Rectal smooth muscle tissue (tissue), 1 donor: Measurements from ENCODE around the gene VDAC1.

ENCODE experiments used
- H3K27ac ChIP-seq: one replicate; pipeline ENCODE4 v1.7.0; 2013; ENCODE audit warnings: low read depth, low read length, inconsistent platforms
- H3K27me3 ChIP-seq: one replicate; pipeline ENCODE4 v1.7.0; 2013; ENCODE audit warnings: low read length; ENCODE audit not compliant: control insufficient read depth, insufficient read depth
- H3K36me3 ChIP-seq: one replicate; pipeline ENCODE4 v1.7.0; 2013; ENCODE audit warnings: low read length; ENCODE audit not compliant: control insufficient read depth, insufficient read depth
- H3K4me1 ChIP-seq: one replicate; pipeline ENCODE4 v1.7.0; 2013; ENCODE audit warnings: low read length; ENCODE audit not compliant: control insufficient read depth, insufficient read depth
- H3K4me3 ChIP-seq: one replicate; pipeline ENCODE4 v1.7.0; 2013; ENCODE audit warnings: low read length
- H3K9ac ChIP-seq: one replicate; pipeline ENCODE4 v1.7.0; 2013; ENCODE audit warnings: low read length

VDAC1 gene

DNA sequence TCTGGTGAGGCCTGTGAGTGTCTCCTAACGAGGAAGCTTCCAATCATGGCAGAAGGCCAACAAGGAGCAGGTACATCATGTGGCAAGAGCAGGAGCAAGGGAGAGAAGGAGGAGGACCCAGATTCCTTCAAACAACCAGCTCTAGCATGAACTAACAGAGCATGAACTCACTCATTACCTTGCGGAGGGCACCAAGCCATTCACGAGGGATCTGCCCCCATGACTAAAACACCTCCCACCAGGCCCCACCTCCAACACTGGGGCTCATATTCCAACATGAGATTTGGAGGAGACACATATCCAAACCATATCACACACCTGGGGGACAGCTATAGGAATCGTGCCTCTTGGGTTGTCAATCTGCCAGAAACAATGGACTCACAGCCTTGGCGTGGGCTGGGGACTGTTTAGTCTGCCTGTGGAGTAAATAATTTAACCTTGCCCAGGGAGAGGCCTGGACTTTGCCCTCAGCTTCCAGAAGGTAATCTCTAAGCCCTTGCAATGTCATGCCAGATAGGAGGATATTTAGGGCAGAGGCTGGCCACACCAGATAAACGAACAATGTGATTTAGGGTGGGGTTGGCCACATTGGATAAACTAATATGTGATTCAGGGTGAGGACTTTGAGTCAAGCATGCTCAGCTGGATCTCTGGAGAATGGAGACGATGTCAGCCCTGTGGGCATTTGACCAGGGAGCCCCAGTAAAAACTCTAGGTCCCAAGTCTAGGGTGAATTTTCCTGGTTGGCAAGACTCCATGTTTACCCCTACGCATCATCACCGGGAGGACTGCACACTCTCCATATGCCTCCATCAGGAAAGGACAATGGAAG is 13.6 kb upstream of the VDAC1 start:
- Histone ChIP-seq H3K4me1 (no peaks in the 10 kb centered on the region), H3K9ac (no peak overlapping the region), H3K27me3 (no peaks in the 10 kb centered on the region), H3K4me3 (no peak overlapping the region), H3K27ac (no peak overlapping the region), H3K36me3 (no peaks in the 10 kb centered on the region)

DNA sequence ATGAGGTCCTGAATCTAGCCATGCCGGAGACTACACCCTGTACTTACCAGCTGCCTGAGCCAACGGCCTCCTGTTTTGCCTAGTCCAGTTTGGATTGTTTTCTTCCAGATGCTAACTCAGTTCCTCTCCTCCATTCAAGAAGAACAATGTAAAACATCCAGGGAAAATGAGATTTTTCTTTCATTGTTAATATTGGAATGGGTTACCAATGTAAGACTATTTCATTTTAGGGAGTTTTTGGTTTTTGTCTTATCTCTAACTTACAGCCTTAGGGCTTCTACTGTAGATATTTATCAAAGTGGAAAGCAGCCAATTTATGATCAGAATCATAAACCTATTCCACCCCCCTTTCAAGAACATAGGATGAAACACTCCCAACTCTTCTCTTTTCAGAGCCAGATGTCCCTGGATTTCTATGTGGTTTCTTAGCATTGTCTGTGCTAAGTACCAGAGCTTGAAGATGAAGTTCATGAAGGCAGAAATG is 3.5 kb upstream of the VDAC1 start:
- Histone ChIP-seq H3K4me3 (no peak overlapping the region), H3K36me3 (no peaks in the 10 kb centered on the region), H3K27ac (no peak overlapping the region), H3K4me1 (peaks cover 12% of the 10 kb centered on the region), H3K9ac (no peak overlapping the region), H3K27me3 (no peaks in the 10 kb centered on the region)

DNA sequence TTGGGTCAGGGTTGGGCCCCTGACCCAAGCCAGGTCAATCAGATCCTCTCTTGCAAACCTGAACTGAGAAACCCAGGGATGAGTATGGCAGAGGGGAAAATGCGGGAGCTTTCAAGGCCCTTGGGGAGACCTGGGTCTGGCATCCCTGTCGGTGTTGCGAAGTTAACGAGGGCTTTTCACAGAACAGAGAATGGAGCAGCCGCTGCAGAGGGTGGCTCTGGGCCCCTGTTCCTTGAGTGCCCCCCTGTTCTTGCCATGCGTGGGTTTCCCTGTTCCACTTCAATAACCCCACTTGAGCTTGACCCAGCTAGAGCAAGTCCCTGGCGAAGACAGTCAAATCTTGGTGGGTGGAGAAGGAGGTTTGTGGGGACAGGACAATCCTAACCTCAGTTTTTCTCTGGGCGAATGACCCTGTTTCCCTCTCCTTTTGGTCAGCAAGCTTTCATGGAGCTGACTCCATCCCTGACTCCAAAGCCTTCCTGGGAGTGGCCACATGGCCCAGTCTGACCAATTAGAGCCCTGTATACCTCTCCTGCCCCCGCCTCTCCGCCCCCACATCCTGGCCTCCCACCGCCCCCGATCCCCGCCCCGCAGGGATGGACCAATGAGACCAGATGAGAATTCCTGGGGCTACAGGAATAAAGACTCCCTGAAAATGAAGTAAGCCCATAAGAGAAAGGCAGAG is 2.9 kb upstream of the VDAC1 start:
- Histone ChIP-seq H3K9ac (no peak overlapping the region), H3K4me3 (no peak overlapping the region), H3K4me1 (peaks cover 17% of the 10 kb centered on the region), H3K27me3 (no peaks in the 10 kb centered on the region), H3K36me3 (no peaks in the 10 kb centered on the region), H3K27ac (no peak overlapping the region)

DNA sequence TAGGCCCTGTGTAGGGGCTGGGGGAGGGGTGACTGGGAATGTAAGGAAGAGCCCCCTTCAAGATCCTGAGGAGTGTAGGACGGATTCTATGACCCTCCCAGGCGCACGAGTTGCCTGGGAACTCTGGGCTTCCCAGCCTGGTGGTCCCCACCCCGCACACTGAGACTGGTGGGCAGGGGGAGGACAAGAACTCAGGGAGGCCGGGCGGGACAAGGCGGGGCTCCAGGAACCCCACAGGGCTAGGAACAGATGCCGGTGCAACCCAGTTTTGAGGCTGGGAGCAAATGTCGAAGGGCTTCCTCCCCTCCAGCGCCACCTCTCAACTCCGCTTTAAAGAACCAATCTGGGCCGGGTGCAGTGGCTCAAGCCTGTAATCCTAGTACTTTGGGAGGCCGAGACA is 1.3 kb upstream of the VDAC1 start:
- H3K4me1 ChIP-seq = peaks cover 28% of the 10 kb centered on the region
- H3K36me3 ChIP-seq = no peaks in the 10 kb centered on the region
- peak overlapping the region; percentile 83 for H3K9ac ChIP-seq
- H3K27ac ChIP-seq = peak overlapping the region; percentile 97
- no peaks in the 10 kb centered on the region for H3K27me3 ChIP-seq
- peak overlapping the region; percentile 81 for H3K4me3 ChIP-seq

DNA sequence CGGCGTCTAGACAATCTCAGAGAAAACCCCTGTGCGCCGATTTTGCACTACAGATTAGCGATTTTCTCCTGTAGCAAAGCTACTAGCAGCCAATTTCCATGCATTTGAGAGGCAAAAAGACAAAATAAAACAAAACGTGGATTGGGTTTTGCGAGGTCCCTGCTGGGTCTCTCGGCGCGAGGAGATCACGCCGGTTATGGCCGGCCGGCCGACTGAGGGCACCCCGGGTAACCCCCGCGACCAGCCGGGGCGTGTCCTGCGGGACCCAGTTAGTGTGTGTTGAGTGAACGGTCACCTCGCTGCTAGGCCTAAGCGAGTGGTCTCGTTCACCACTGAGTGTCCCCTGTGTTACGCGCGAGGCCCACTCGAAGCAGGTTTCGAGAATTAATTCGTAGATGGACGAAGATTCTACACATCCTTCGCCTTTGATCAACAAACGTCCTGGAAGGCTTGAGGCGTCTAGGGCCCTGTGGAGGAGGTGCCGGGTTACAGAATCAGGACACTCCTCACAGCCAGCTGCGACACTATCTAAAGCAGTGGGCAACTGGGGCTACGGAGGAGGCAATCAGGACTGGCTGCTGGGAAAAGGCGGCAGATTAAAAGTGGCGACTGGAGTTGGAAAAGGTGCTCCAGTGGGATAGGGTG is 764 bp upstream of the VDAC1 start:
- H3K36me3 ChIP-seq = no peaks in the 10 kb centered on the region
- peaks cover 28% of the 10 kb centered on the region for H3K4me1 ChIP-seq
- H3K4me3 ChIP-seq = peak overlapping the region; percentile 81
- H3K27ac ChIP-seq = peak overlapping the region; percentile 97
- H3K27me3 ChIP-seq = no peaks in the 10 kb centered on the region
- H3K9ac ChIP-seq = peak overlapping the region; percentile 83

DNA sequence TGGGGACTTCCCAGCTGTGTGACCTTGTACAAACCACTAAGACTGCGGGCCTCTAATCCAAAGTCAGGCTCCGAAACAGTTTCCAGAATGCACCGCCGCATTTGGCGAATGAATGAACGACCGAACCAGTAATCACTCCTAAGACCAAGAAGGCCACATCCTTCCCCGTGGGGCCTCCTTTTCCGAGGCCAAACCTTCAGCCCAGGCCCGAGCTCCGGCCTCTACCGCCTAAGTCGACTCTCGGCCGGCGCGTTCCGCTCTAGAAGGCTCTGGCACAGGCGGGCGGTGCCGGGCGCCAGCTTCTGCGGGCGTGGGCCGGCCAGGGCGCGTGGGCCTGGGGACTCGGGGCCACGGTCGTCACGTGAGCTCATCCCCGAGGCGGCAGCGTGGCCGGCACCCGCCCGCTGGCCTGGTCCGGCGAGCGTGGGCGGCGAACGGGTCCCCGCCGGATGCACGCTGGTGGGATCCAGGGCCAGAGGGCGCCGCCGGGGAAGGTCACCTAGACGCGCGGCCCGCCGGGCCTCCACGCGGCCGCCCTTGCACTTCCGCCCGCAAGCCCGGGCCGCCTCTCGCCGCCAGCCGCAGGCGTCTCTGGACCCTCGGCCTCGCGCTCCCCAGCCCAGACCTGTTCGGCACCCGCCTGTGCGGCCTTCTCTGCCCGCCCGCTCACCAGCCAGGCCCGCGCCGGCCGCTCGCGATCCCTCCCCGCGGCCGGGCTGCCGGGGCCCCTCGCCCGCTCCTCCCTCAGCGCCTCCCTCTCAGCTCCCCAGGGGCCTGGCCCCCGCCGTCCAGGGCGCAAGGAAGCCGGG is 754 bp downstream of the VDAC1 start:
- peak overlapping the region; percentile 97 for H3K27ac ChIP-seq
- H3K27me3 ChIP-seq = no peaks in the 10 kb centered on the region
- H3K36me3 ChIP-seq = no peaks in the 10 kb centered on the region
- H3K9ac ChIP-seq = peak overlapping the region; percentile 90
- H3K4me3 ChIP-seq = peak overlapping the region; percentile 81
- peaks cover 28% of the 10 kb centered on the region for H3K4me1 ChIP-seq

DNA sequence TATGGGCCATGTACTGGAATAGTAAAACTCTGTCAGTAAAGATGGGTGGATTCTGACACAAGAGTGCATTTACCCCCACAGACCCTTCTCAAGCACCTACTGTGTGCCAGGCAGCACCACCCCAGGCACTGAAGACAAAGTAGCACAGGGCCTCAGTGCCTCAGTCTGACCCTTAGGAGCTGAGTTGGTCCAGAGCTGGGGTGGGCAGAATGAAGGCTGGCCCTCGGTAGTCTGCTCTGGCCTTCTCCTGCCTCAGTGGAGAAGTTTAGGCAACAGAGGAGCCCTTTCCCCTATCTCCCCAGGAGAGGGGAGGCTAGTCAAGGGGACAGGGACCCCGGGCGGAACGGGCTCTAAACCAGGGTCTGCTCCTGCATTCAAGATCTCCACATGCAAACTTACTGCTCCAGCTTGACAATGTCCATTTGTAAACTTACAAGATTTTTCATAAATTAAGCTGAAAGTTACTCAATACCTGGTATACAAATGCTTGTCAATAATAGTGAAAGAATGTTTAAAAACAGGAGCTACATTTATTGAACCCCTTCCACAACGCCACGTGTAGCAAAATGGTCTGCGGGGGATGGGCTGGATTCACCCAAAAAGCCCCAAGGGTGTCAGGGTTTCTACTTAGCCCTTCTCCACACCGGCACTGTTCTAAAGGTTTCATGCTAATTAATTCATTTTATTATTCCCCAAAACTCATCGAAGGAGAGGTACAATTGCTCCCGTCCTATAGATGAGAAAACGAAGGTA is 1.5 kb downstream of the VDAC1 start:
- H3K4me1 ChIP-seq = peaks cover 28% of the 10 kb centered on the region

DNA sequence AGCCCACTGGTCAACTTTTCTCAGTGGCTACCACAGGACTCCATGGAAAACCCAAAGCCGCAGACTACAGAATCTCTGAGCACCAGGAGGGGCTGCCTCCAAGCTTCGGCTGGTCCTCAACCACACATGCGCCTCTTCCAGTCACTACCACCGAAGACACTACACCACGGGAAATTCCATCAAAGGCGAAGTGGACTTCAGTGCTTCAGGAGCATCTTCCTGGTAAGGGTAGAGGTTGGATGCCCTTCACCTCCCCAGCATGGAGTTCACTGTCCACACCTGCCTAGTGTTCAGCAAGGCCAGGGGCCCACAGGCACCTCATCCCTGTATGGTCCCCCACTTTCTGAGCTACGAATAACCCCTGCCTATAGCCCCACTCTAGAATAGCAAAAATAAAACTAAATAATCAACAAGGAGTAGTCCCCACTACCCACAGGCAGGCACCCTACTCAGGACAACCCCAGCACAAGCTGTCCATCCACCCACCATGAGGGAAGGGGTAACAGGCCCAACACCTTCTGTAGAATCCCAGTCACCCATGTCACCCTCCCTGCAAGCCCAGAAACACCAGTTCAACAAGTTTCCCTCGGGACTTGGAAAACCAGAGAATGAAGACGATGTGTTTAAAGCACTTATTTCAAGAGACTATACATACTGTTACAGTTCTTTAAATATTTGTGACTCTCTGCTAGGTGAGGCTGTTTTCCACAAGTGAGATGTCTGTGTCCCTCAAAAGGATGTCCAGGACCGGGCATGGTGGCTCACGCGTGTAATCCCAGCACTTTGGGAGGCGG is 2.6 kb downstream of the VDAC1 start:
- Histone ChIP-seq H3K4me3 (no peak overlapping the region), H3K27me3 (no peaks in the 10 kb centered on the region), H3K27ac (no peak overlapping the region), H3K36me3 (no peaks in the 10 kb centered on the region), H3K9ac (no peak overlapping the region), H3K4me1 (peaks cover 28% of the 10 kb centered on the region)

More for the DNA sequence above, 1.5 kb downstream of the VDAC1 start:
- H3K4me3 ChIP-seq = peak overlapping the region; percentile 81
- no peaks in the 10 kb centered on the region for H3K27me3 ChIP-seq
- H3K27ac ChIP-seq = peak overlapping the region; percentile 97
- H3K9ac ChIP-seq = peak overlapping the region; percentile 90
- H3K36me3 ChIP-seq = no peaks in the 10 kb centered on the region

DNA sequence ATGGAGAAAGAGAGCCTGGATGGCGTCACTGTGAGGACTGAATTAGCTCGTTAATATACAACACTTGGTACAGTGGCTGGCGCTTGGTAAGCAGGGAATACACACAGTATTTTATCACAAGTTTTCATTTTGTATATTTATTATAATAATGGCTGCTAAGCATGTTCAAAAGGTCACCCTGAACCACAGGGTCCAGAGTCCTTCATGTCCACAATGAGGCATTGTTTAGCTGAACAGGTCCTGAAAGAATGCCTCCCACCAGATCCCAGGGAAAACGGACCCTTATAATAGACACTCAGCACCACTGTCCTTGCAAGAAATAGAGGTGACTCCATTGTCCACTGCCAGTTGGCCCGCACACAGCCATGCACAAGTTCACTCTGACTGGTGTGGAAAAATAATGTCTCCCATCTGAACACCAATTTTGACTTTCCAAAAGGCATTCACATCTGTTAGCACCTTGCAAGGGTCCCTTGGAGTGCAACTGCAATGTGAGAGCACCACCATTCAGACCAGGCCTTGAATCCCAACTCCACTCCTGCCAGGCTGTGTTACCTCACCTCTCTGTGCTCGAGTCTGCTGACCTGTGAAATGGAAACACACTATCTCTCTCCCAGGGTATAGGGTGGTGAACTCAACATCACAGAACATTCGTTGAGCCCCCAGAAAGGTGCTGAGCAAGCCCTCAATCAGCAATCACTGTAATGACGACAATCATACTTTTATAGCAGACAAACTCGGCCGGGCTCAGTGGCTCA is 3.9 kb downstream of the VDAC1 start:
- Histone ChIP-seq H3K27me3 (no peaks in the 10 kb centered on the region), H3K4me1 (peaks cover 29% of the 10 kb centered on the region), H3K36me3 (no peaks in the 10 kb centered on the region), H3K4me3 (no peak overlapping the region), H3K9ac (no peak overlapping the region), H3K27ac (no peak overlapping the region)

DNA sequence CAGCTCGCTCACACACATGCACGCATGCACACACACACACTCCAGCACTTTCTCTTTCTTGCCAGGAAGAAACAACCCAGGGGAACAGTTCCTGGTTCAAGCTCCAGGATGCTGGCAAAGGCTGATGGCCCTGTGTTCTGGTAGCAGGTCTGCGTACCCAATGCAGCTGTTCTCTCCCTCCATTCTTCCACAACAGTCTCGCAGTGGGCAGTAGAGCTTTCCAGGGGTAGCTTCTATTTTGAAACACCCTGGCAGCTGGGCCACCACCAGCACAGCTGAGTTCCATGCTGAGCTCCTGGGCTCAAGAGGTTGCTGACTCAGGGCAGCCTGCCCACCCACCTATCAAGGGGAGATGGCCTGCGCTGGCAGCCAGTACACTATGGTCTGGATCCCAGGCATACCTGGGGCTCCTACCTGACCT is 4.7 kb downstream of the VDAC1 start:
- Histone ChIP-seq H3K36me3 (no peaks in the 10 kb centered on the region), H3K4me1 (peaks cover 28% of the 10 kb centered on the region), H3K27ac (no peak overlapping the region), H3K27me3 (no peaks in the 10 kb centered on the region), H3K9ac (no peak overlapping the region), H3K4me3 (no peak overlapping the region)
